A204.1 (cell line): ENCODE data around the gene MPIG6B.

Source experiments
- FAIRE-seq: peaks from 2 replicates; lab custom pipeline; 2012; peaks lifted over from hg19 to GRCh38; lab: Jason Lieb, UNC

The MPIG6B gene

GRCh38 chr6:31768363-31769257 is 45.4 kb downstream of the MPIG6B start:
- no peak for FAIRE-seq

- no peak for FAIRE-seq
Observed at GRCh38 chr6:31769684-31770371, 46.7 kb downstream of the MPIG6B start.

GRCh38 chr6:31770860-31771259 is 47.7 kb downstream of the MPIG6B start:
- FAIRE-seq = no peak

GRCh38 chr6:31771992-31772358 is 48.8 kb downstream of the MPIG6B start:
- FAIRE-seq = no peak

GRCh38 chr6:31775184-31775583 is 52.0 kb downstream of the MPIG6B start:
- FAIRE-seq = no peak

GRCh38 chr6:31775633-31776484 is 52.7 kb downstream of the MPIG6B start:
- FAIRE-seq = no peak
